Omental fat pad (tissue), 4 donors: ENCODE results near the gene ZSCAN31. TPM values are rescaled to one million over a fixed set of nuclear protein-coding genes. Genes with fewer than 3 reads are reported as not detected.

Experiments
- ATAC-seq: fragments of 150-250 bp; one replicate; pipeline ENCODE4 v1.9.1; 2016; ENCODE audit warnings: mild to moderate bottlenecking, moderate library complexity; ENCODE audit not compliant: low FRiP score
- DNase-seq: peaks from one replicate; pipeline ENCODE4 v3.0.0-alpha.2; 2019; ENCODE audit warnings: low spot score
- CTCF ChIP-seq, 3 donors: fragments of 450-650 bp; IDR thresholded peaks; one replicate each; pipeline ENCODE4 v1.5.1; 2016 to 2017; ENCODE audit warnings: antibody characterized with exemption in 3 of 3, mild to moderate bottlenecking in 3 of 3, moderate library complexity in 2 of 3
- total RNA-seq, 4 donors: library from RNA; depleted of rRNA; stranded (reverse); fragments of >200 nt; gene quantifications; one replicate each; pipeline ENCODE4 v1.1.0, GENCODE V29; 2016

ZSCAN31 gene
- total RNA-seq, 4 donors from 2014 or later, result 1.7 to 12.7 (median 9.3) TPM

DNA sequence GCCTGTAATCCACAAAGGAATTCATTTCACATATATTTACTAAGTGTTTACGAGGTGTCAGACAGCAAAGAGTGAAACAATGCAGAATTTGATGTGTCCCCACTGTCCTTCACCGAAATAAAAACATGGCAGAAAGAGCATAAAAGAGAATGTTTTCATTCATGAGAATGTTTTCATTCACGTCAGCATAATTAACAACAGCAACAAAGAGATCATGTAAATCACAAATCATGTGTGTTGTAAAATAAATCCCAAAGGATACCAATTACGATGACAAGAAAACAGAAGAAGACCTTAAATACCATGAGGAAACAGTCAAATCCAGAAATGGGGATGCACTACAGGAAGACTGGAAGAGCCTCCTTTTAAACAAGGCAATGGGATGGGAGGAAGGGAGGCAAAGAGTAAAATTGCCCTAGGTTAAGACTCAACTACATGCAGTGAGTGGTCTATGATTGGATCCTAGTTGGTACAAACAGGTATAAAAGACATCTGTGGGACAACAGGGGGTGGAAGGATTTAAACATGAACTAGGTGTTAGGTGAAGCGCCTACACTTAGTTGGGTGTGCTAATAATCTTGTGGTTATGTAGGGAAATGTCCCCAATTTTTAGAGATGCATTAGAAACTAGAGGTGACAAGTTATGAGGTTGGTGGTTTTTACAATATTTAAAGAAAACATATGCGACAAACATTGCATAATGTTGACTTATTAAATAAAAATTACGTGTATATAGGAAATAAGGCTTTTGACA, 1.5 kb downstream of the ZSCAN31 start:
- ATAC-seq, result no peak
- DNase-seq, result no peak
- no peak for TF ChIP-seq CTCF (IDR thresholded peaks at IDR 0.05)

DNA sequence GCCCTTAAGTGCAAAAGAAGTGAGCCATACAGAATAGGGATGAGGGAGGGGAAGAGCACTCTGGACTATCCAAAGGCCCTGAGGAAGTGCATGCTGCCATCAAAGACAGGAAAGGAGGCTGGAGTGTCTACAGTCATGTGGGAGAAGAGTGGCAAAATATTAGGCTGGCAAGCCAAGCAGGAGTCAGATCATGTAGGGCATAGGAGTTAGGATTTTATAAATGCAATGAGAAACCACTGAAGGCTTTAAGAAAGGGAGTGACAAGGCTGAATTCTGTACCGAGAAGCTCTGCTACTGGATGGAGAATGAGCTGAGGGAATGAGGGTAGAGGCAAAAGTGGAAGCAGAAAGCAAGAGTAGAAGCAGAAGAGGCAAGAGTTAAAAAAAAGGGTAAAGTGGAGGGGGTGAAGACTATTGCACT, 2.3 kb downstream of the ZSCAN31 start:
- DNase-seq, result no peak
- no peak for ATAC-seq
- no peak for TF ChIP-seq CTCF (IDR thresholded peaks at IDR 0.05)

GRCh38 chr6:28333047-28333446, 2.9 kb downstream of the ZSCAN31 start:
- ATAC-seq (no peak), DNase-seq (no peak)
- TF ChIP-seq CTCF (IDR thresholded peaks at IDR 0.05), result no peak

DNA sequence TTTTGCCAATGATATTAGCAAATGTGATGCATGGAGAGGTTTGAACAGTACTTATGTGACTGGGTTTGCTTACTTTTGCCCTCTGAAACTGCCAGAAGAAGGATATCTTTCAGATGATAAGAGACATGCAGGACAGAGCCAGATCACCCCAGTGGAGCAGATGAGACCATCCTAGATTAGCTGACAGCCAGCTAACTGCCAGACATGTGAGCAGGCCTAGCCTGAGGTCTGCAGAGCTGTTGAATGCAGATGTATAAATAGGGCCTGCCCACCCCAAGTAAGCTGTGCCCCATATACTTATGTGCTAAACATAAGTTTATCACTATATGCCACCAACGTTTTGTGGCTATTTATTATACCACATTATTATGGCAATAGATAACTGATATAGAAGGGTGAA, 5.9 kb downstream of the ZSCAN31 start:
- TF ChIP-seq CTCF (IDR thresholded peaks at IDR 0.05), result no peak
- no peak for ATAC-seq
- DNase-seq, result no peak

DNA sequence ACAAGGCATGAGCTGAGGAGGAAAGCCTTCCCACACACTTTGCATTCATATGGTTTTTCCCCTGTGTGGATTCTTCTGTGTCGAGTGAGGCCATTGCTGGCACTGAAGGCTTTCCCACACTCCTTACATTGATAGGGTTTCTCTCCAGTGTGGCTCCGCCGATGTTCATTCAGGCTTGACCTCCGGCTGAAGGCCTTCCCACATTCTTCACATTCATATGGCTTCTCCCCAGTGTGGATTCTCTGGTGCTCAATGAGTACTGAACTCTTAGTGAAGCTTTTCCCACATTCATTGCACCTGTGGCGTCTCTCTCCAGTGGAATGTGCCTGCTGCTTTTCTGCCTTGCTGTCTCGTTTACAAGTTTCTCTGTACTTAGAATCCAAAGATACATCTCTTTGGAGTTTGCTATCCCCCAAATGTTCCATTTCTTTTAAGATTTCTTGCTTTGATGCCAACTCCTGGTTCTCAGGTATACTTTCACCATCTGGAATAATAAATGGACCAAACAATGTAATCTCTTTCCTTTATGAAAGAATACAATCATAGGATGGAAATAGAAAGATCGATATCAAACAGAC, 9.5 kb downstream of the ZSCAN31 start:
- DNase-seq (no peak), ATAC-seq (no peak)
- no peak for TF ChIP-seq CTCF (IDR thresholded peaks at IDR 0.05)

DNA sequence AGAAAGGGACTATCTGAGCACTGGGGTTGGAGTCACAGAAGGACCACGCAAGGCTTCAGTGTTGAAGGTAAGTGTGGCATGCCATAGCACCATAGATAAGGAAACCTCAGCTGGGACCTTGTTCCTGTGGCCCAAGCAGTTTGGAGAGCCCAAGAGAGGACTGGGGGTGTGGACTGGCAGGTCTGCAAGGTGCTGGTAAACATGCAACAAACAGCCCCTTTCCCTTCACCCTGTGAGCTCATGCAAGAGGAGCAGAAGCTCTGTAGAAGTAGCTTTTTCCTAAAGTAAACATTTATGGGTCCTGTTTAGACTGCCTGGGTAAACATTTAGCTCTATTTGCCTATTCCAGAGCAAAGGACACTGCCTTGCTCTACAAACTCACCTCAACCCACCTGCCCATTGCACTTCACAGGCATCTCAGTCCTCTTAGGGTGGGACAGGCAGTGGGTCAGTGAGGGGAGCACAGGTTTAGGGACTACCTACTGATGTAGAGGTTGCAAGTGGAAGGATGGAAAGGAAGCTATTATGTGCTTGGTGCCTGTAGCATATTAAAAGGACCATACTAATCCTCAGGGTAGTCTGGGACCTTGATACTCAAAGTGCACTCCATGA, 12.0 kb downstream of the ZSCAN31 start:
- DNase-seq, result no peak
- no peak for ATAC-seq
- no peak for TF ChIP-seq CTCF (IDR thresholded peaks at IDR 0.05)
